ENCODE measurements around the gene LRRN4CL. TPM values are rescaled to one million over a fixed set of nuclear protein-coding genes. Genes with fewer than 3 reads are reported as not detected.

Gene LRRN4CL
- total and polyA plus RNA-seq, 2 of the 8 experiments (the other 6 are each of a cell fraction or from before 2014, with no cell fraction given): 0.05 to 0.26 TPM

DNA sequence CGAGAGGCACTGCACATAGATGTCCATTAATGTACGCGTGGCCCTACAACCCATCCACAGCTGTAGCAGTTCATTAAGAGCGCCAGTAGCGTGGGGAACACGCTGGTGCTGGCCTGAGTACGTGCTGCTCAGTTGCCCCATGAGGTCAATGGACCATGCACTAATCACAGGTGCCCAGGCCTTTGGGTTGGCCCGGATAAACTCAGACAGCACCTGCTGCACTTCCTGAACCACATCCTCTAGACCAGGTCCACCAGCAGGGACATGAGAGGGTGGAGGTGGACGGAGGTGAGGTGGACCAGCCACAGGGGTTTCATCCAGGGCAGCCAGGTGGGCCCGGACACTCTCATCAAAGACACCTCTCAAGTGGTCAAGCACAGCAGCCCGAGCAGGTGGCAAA, 39.8 kb downstream of the LRRN4CL start (continued):
- TF ChIP-seq RFX5 (IDR thresholded peaks at IDR 0.05; ENCODE audit: borderline replicate concordance, low read depth, low read length) (no peak), KDM1A (IDR thresholded peaks at IDR 0.05; ENCODE audit: borderline replicate concordance, low read length) (no peak), ZNF274 (IDR thresholded peaks at IDR 0.05; ENCODE audit: borderline replicate concordance, extremely low read depth, low read length) (no peak), CHD1 (IDR thresholded peaks at IDR 0.05; ENCODE audit: low read depth, low read length) (no peak), POLR2AphosphoS5 (IDR thresholded peaks at IDR 0.05; ENCODE audit: low read depth, low read length) (no peak)

Measured in H1 (cell line).